ENCODE results near the gene ZSCAN21. TPM values are rescaled to one million over a fixed set of nuclear protein-coding genes. Genes with fewer than 3 reads are reported as not detected.

Gene ZSCAN21
- total RNA-seq, 1 donor, result 9.8 TPM

GRCh38 chr7:100106633-100107032, 57.1 kb downstream of the ZSCAN21 start:
- Histone ChIP-seq H3K9me3 (ENCODE audit: low read depth, low read length) (no peaks in the 10 kb centered on the region), H3K27ac (ENCODE audit: low read depth, low read length) (no peak overlapping the region), H2AFZ (ENCODE audit: low read length) (no peak overlapping the region), H4K20me1 (ENCODE audit: insufficient read depth, low read length) (no peaks in the 10 kb centered on the region), H3K4me2 (ENCODE audit: insufficient read depth, low read length) (no peak overlapping the region), H3K36me3 (ENCODE audit: insufficient read depth, low read length) (peaks cover 56% of the 10 kb centered on the region), H3K4me3 (ENCODE audit: insufficient read depth, low read length) (no peak overlapping the region), H3K79me2 (ENCODE audit: insufficient read depth, low read length) (peaks cover 2% of the 10 kb centered on the region), H3K27me3 (ENCODE audit: insufficient read depth, low read length) (no peaks in the 10 kb centered on the region), H3K4me1 (ENCODE audit: insufficient read depth, low read length) (peaks cover 13% of the 10 kb centered on the region)
- DNase-seq (ENCODE audit: insufficient read length, low spot score, missing footprints), result no peak
- TF ChIP-seq, protein P1, sequence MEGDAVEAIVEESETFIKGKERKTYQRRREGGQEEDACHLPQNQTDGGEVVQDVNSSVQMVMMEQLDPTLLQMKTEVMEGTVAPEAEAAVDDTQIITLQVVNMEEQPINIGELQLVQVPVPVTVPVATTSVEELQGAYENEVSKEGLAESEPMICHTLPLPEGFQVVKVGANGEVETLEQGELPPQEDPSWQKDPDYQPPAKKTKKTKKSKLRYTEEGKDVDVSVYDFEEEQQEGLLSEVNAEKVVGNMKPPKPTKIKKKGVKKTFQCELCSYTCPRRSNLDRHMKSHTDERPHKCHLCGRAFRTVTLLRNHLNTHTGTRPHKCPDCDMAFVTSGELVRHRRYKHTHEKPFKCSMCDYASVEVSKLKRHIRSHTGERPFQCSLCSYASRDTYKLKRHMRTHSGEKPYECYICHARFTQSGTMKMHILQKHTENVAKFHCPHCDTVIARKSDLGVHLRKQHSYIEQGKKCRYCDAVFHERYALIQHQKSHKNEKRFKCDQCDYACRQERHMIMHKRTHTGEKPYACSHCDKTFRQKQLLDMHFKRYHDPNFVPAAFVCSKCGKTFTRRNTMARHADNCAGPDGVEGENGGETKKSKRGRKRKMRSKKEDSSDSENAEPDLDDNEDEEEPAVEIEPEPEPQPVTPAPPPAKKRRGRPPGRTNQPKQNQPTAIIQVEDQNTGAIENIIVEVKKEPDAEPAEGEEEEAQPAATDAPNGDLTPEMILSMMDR (IDR thresholded peaks at IDR 0.05; ENCODE audit: extremely low read depth, low read depth, low read length), result no peak

DNA sequence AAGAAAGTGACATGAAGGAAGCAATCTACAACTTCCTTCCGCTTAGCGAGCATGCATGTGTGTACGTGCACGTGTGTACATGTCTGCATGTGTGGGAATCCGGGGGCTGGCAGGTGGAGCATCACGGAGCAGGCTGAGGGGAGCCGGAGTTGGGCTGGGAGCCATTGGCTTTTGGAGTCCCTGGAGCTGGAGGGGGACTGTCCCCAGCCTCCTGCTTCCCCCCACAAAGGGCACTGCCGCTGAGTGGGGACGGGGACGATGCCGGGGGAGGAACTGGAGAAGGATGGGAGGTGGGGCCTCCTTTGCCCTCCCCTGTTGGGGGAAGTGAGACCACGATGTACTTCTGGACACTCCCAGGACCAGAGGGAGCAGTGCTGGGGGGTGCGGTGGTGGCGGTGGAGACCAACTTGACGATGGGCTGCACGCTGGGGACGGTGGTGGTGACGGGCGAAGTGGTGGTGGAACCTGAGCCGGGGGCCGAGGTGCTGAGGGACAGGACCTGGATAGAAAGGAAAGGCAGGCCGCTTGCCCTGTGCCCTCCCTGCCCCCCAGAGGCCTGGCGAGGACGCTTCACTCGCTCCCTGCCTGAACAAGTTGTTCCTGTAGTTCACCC, 57.7 kb downstream of the ZSCAN21 start:
- H3K4me3 ChIP-seq (ENCODE audit: insufficient read depth, low read length), result no peak overlapping the region
- H4K20me1 ChIP-seq (ENCODE audit: insufficient read depth, low read length), result no peaks in the 10 kb centered on the region
- H3K27me3 ChIP-seq (ENCODE audit: insufficient read depth, low read length), result no peaks in the 10 kb centered on the region
- H3K27ac ChIP-seq (ENCODE audit: low read depth, low read length), result no peak overlapping the region
- no peak overlapping the region for H3K4me2 ChIP-seq (ENCODE audit: insufficient read depth, low read length)
- TF ChIP-seq, protein P1 (IDR thresholded peaks at IDR 0.05; ENCODE audit: extremely low read depth, low read depth, low read length), result no peak
- no peak for DNase-seq (ENCODE audit: insufficient read length, low spot score, missing footprints)
- H3K4me1 ChIP-seq (ENCODE audit: insufficient read depth, low read length), result peaks cover 13% of the 10 kb centered on the region
- H3K36me3 ChIP-seq (ENCODE audit: insufficient read depth, low read length), result peaks cover 57% of the 10 kb centered on the region
- no peak overlapping the region for H2AFZ ChIP-seq (ENCODE audit: low read length)
- no peaks in the 10 kb centered on the region for H3K9me3 ChIP-seq (ENCODE audit: low read depth, low read length)
- peaks cover 2% of the 10 kb centered on the region for H3K79me2 ChIP-seq (ENCODE audit: insufficient read depth, low read length)

DNA sequence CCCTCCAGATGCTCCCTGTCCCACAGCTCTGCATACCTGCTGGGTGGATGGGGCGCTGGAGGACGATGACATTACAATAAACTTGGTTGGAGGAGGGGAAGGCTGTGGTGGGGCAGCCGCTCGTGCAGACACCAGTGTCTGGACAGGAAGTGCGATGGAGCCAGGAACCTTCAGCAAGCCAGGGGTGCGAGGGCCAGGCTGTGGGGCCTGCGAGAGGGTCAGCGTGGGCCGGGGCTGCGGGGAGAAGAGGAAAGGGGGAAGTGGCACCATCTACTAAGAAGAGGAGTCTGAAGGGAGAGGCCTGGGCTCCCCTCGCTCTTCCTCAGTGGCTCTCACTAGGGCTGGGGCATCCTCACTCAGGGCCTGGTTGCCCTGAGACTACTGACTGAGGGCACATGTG, 58.3 kb downstream of the ZSCAN21 start:
- H2AFZ ChIP-seq (ENCODE audit: low read length), result no peak overlapping the region
- H3K4me1 ChIP-seq (ENCODE audit: insufficient read depth, low read length), result peaks cover 7% of the 10 kb centered on the region
- H3K4me3 ChIP-seq (ENCODE audit: insufficient read depth, low read length), result no peak overlapping the region
- no peaks in the 10 kb centered on the region for H3K27me3 ChIP-seq (ENCODE audit: insufficient read depth, low read length)
- no peaks in the 10 kb centered on the region for H4K20me1 ChIP-seq (ENCODE audit: insufficient read depth, low read length)
- H3K79me2 ChIP-seq (ENCODE audit: insufficient read depth, low read length), result no peaks in the 10 kb centered on the region
- TF ChIP-seq, protein P1 (IDR thresholded peaks at IDR 0.05; ENCODE audit: extremely low read depth, low read depth, low read length), result no peak
- peaks cover 60% of the 10 kb centered on the region for H3K36me3 ChIP-seq (ENCODE audit: insufficient read depth, low read length)
- no peak overlapping the region for H3K27ac ChIP-seq (ENCODE audit: low read depth, low read length)
- no peak overlapping the region for H3K4me2 ChIP-seq (ENCODE audit: insufficient read depth, low read length)
- no peak for DNase-seq (ENCODE audit: insufficient read length, low spot score, missing footprints)
- no peaks in the 10 kb centered on the region for H3K9me3 ChIP-seq (ENCODE audit: low read depth, low read length)

DNA sequence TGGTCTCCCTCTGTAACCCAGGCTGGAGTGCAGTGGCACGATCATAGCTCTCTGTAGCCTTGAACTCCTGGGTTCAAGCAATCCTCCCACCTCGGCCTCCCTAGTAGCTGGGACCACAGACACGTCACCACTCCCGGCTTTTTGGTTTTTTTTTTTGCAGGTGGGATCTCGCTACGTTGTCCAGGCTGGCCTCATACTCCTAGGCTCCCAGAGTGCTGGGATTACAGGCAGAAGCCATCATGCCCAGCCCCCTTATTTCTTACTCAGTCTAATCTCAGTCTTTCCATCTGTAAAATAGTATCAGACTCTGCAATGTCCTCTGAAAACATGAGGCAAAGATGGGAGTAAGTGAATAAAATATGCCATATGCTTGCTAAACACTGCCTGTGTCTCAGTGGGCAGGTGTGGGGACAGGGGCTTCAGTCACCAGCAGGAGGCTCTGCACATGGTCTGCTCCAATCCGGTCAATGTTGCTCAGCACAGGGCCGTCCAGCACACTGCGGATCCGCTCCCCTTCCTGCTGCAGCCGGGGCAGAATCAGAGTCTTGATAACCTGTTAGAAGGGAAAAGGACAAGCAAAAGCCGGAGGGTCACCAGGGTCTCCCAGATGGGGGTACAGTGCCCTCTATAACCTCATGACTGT, 60.1 kb downstream of the ZSCAN21 start:
- TF ChIP-seq, protein P1 (IDR thresholded peaks at IDR 0.05; ENCODE audit: extremely low read depth, low read depth, low read length), result no peak
- no peak overlapping the region for H3K4me2 ChIP-seq (ENCODE audit: insufficient read depth, low read length)
- no peak overlapping the region for H3K27ac ChIP-seq (ENCODE audit: low read depth, low read length)
- no peak for DNase-seq (ENCODE audit: insufficient read length, low spot score, missing footprints)
- no peaks in the 10 kb centered on the region for H3K27me3 ChIP-seq (ENCODE audit: insufficient read depth, low read length)
- H3K36me3 ChIP-seq (ENCODE audit: insufficient read depth, low read length), result peaks cover 66% of the 10 kb centered on the region
- no peaks in the 10 kb centered on the region for H3K4me1 ChIP-seq (ENCODE audit: insufficient read depth, low read length)
- H3K4me3 ChIP-seq (ENCODE audit: insufficient read depth, low read length), result no peak overlapping the region
- no peaks in the 10 kb centered on the region for H3K9me3 ChIP-seq (ENCODE audit: low read depth, low read length)
- no peaks in the 10 kb centered on the region for H4K20me1 ChIP-seq (ENCODE audit: insufficient read depth, low read length)
- no peaks in the 10 kb centered on the region for H3K79me2 ChIP-seq (ENCODE audit: insufficient read depth, low read length)
- H2AFZ ChIP-seq (ENCODE audit: low read length), result no peak overlapping the region

Measured in osteoblast (primary cell).